Keratinocyte (primary cell): ENCODE results near the gene SYNE1. TPM values are rescaled to one million over a fixed set of nuclear protein-coding genes. Genes with fewer than 3 reads are reported as not detected.

Source experiments
- DNase-seq: peaks from one replicate; pipeline ENCODE4 v3.0.0-alpha.2; 2011; ENCODE audit warnings: low read depth, missing footprints, low spot score
- FAIRE-seq: peaks from 2 replicates; lab custom pipeline; 2011; peaks lifted over from hg19 to GRCh38; lab: Jason Lieb, UNC
- H2AFZ ChIP-seq: 2 replicates; pipeline ENCODE4 v1.6.0; 2012; ENCODE audit warnings: low read length, control low read depth, inconsistent platforms; ENCODE audit not compliant: control insufficient read depth
- H3K27ac ChIP-seq: 2 replicates; pipeline ENCODE4 v1.5.1; 2011; ENCODE audit warnings: low read length; ENCODE audit not compliant: control insufficient read depth, insufficient read depth
- H3K27me3 ChIP-seq: 3 replicates; pipeline ENCODE4 v1.6.0; 2011; ENCODE audit warnings: low read length; ENCODE audit not compliant: control insufficient read depth, insufficient read depth; ENCODE audit errors: extremely low read depth
- H3K36me3 ChIP-seq, 2 experiments: 2 replicates in 1 of 2; 3 replicates in 1 of 2; pipeline ENCODE4 v1.5.1; 2011; ENCODE audit warnings: low read length in 2 of 2, mild to moderate bottlenecking in 1 of 2; ENCODE audit not compliant: control insufficient read depth in 2 of 2, insufficient read depth in 2 of 2; ENCODE audit errors: extremely low read depth in 1 of 2
- H3K4me1 ChIP-seq: 3 replicates; pipeline ENCODE4 v1.5.1; 2011; ENCODE audit warnings: low read length; ENCODE audit not compliant: control insufficient read depth, insufficient read depth; ENCODE audit errors: extremely low read depth
- H3K4me2 ChIP-seq: 3 replicates; pipeline ENCODE4 v1.6.0; 2011; ENCODE audit warnings: low read depth, low read length; ENCODE audit not compliant: control insufficient read depth, insufficient read depth; ENCODE audit errors: extremely low read depth
- H3K4me3 ChIP-seq, 3 experiments: fragments of 200-600 bp in 1 of 3; sonication (generic) in 1 of 3; 2 replicates in 2 of 3; 3 replicates in 1 of 3; pipeline ENCODE4 v1.5.1; 2011 to 2016; ENCODE audit warnings: low read length in 3 of 3, mild to moderate bottlenecking in 3 of 3, control low read depth in 2 of 3, inconsistent platforms in 1 of 3, low read depth in 1 of 3, mixed read lengths in 1 of 3, mixed run types in 1 of 3, moderate library complexity in 1 of 3; ENCODE audit not compliant: control insufficient read depth in 2 of 3, insufficient read depth in 2 of 3; ENCODE audit errors: extremely low read depth in 1 of 3
- H3K79me2 ChIP-seq: 2 replicates; pipeline ENCODE4 v1.6.0; 2012; ENCODE audit warnings: low read length; ENCODE audit not compliant: control insufficient read depth, insufficient read depth
- H3K9ac ChIP-seq: 3 replicates; pipeline ENCODE4 v1.6.0; 2011; ENCODE audit warnings: low read length; ENCODE audit not compliant: control insufficient read depth, insufficient read depth; ENCODE audit errors: extremely low read depth
- H3K9me1 ChIP-seq: 3 replicates; pipeline ENCODE4 v1.6.0; 2011; ENCODE audit warnings: low read length; ENCODE audit not compliant: control insufficient read depth, insufficient read depth; ENCODE audit errors: extremely low read depth
- H3K9me3 ChIP-seq: 2 replicates; pipeline ENCODE4 v1.5.1; 2012; ENCODE audit warnings: low read depth, low read length; ENCODE audit not compliant: control insufficient read depth
- H4K20me1 ChIP-seq: 3 replicates; pipeline ENCODE4 v1.6.0; 2011; ENCODE audit warnings: low read length; ENCODE audit not compliant: control insufficient read depth, insufficient read depth; ENCODE audit errors: extremely low read depth
- CTCF ChIP-seq, 3 experiments: IDR thresholded peaks in 1 of 3; conservative IDR thresholded peaks in 1 of 3; optimal IDR thresholded peaks in 1 of 3; 2 replicates in 2 of 3; 3 replicates in 1 of 3; pipeline versions ENCODE3 to v1.5.1; 2011; ENCODE audit warnings: low read length in 3 of 3, mild to moderate bottlenecking in 3 of 3, moderate library complexity in 2 of 3, control low read depth in 1 of 3, inconsistent platforms in 1 of 3; ENCODE audit not compliant: insufficient read depth in 2 of 3; ENCODE audit errors: extremely low read depth in 1 of 3
- EZH2 ChIP-seq: IDR thresholded peaks from one replicate; pipeline ENCODE4 v1.6.1; 2012; ENCODE audit warnings: inconsistent platforms, mild to moderate bottlenecking, low read length, moderate library complexity
- dilution Hi-C: fragments of 300-500 bp; cut with MboI; formaldehyde crosslinking; loops from one replicate; pipeline ENCODE4 v1.7.0; 2020; ENCODE audit warnings: low sequenced_read_pairs; ENCODE audit not compliant: extremely low pct_ligation_motif_present
- polyA plus RNA-seq, 5 experiments: library from polyadenylated mRNA; depleted of rRNA in 3 of 5; stranded (reverse) in 3 of 5; stranded (forward) in 1 of 5; unstranded in 1 of 5; fragments of >200 nt; gene quantifications; 1 replicate in 1 of 5; 2 replicates in 3 of 5; 3 replicates in 1 of 5; pipeline versions ENCODE4 v1.2.1 to v1.2.3, GENCODE V29; 2011 to 2012; ENCODE audit warnings: missing spikeins in 2 of 5, low read depth in 1 of 5, low replicate concordance in 1 of 5

The SYNE1 gene
- polyA plus RNA-seq, 1 donor (not counting 4 experiments of a cell fraction or from before 2014, with no cell fraction given): 4.0 TPM

- H3K79me2 ChIP-seq: no peaks in the 10 kb centered on the region
- H3K36me3 ChIP-seq: no peaks in the 10 kb centered on the region
- H3K4me2 ChIP-seq: no peak overlapping the region
- H3K27ac ChIP-seq: no peak overlapping the region
- H3K4me3 ChIP-seq: no peak overlapping the region
- DNase-seq (no peak), FAIRE-seq (no peak)
- H3K9me3 ChIP-seq: no peaks in the 10 kb centered on the region
- no peak overlapping the region for H3K9ac ChIP-seq
- no peaks in the 10 kb centered on the region for H3K9me1 ChIP-seq
- no peak overlapping the region for H2AFZ ChIP-seq
- no peaks in the 10 kb centered on the region for H4K20me1 ChIP-seq
- H3K4me1 ChIP-seq: no peaks in the 10 kb centered on the region
- dilution Hi-C loops: no loop called here
- no peak for TF ChIP-seq CTCF (optimal IDR thresholded peaks at IDR 0.05 in 1 of 3, IDR thresholded peaks at IDR 0.05 in 1 of 3, conservative IDR thresholded peaks at IDR 0.05 in 1 of 3; ENCODE audit: extremely low read depth in 1 of 3, insufficient read depth in 2 of 3, low read length in 3 of 3)
- TF ChIP-seq EZH2: no peak
- no peaks in the 10 kb centered on the region for H3K27me3 ChIP-seq
Observed at GRCh38 chr6:152184573-152184916, 452.6 kb downstream of the SYNE1 start.

GRCh38 chr6:152180601-152181000 is 456.6 kb downstream of the SYNE1 start:
- Histone ChIP-seq H3K27me3 (no peaks in the 10 kb centered on the region), H3K27ac (no peak overlapping the region), H3K4me2 (no peak overlapping the region), H3K4me1 (no peaks in the 10 kb centered on the region), H3K4me3 (no peak overlapping the region), H3K79me2 (no peaks in the 10 kb centered on the region), H4K20me1 (no peaks in the 10 kb centered on the region), H2AFZ (no peak overlapping the region), H3K36me3 (no peaks in the 10 kb centered on the region), H3K9ac (no peak overlapping the region), H3K9me1 (no peaks in the 10 kb centered on the region), H3K9me3 (no peaks in the 10 kb centered on the region)
- DNase-seq (no peak), FAIRE-seq (no peak)
- dilution Hi-C loops: no loop called here
- TF ChIP-seq EZH2 (no peak), CTCF (optimal IDR thresholded peaks at IDR 0.05 in 1 of 3, IDR thresholded peaks at IDR 0.05 in 1 of 3, conservative IDR thresholded peaks at IDR 0.05 in 1 of 3; ENCODE audit: extremely low read depth in 1 of 3, insufficient read depth in 2 of 3, low read length in 3 of 3) (no peak)
